K562 (cell line): ENCODE data around the gene SAMD10. TPM values are rescaled to one million over a fixed set of nuclear protein-coding genes. Genes with fewer than 3 reads are reported as not detected.

Source experiments
- ATAC-seq: fragments of 200-7000 bp; cut with Tn5 transposase; 3 replicates; pipeline ENCODE4 v1.9.1; 2020; ENCODE audit warnings: moderate library complexity
- BruUV-seq: library from RNA; stranded (reverse); fragments of 400-500 nt; replicated peaks from 2 replicates; lab custom pipeline; 2021; lab: Mats Ljungman, UMichigan
- CTCF ChIA-PET: fragments of 300-600 bp; formaldehyde crosslinking; extraction: SDS; loops from one replicate; lab custom pipeline; 2021; ENCODE audit warnings: low intra/inter-chr PET ratio; lab: Yijun Ruan, JAX
- POLR2A ChIA-PET: fragments of 300-600, 350-650 bp; sonication (Branson Sonifier 250); formaldehyde crosslinking; extraction: SDS; loops from one replicate; lab custom pipeline; 2021; ENCODE audit warnings: antibody characterized with exemption, inconsistent platforms; lab: Yijun Ruan, JAX
- DNase-seq, 4 experiments: peaks; one replicate each; pipeline versions ENCODE4 v3.0.0 to v3.0.0-alpha.2; 2011 to 2018; ENCODE audit warnings: low spot score in 3 of 4, mixed read lengths in 3 of 4; ENCODE audit errors: extremely low read depth in 1 of 4
- FAIRE-seq: peaks from 2 replicates; lab custom pipeline; 2011; peaks lifted over from hg19 to GRCh38; lab: Jason Lieb, UNC
- H2AFZ ChIP-seq: 2 replicates; pipeline ENCODE4 v1.6.0; 2011; ENCODE audit warnings: low read depth, low read length, control low read depth, inconsistent platforms
- H3K27ac ChIP-seq: fragments of 200-600 bp; 3 replicates; pipeline ENCODE4 v1.8.0; 2011; ENCODE audit warnings: low read depth, mild to moderate bottlenecking, control low read depth, inconsistent platforms, low read length, moderate library complexity, mixed read lengths; ENCODE audit errors: extremely low read depth
- H3K27me3 ChIP-seq, 2 experiments: fragments of 300-600 bp in 1 of 2; 2 replicates in 1 of 2; 3 replicates in 1 of 2; pipeline versions ENCODE4 v1.6.0 to v1.8.0; 2011; ENCODE audit warnings: inconsistent platforms in 2 of 2, low read length in 2 of 2, mild to moderate bottlenecking in 1 of 2, mixed read lengths in 1 of 2, moderate library complexity in 1 of 2; ENCODE audit not compliant: control insufficient read depth in 2 of 2, insufficient read depth in 2 of 2
- H3K36me3 ChIP-seq: fragments of 300-600 bp; 3 replicates; pipeline ENCODE4 v1.8.0; 2011; ENCODE audit warnings: mild to moderate bottlenecking, low read length, inconsistent platforms; ENCODE audit not compliant: control insufficient read depth, insufficient read depth
- H3K4me1 ChIP-seq, 2 experiments: fragments of 200-600 bp in 1 of 2; replicated peaks in 1 of 2; 2 replicates in 1 of 2; 3 replicates in 1 of 2; pipeline versions ENCODE4 v1.5.1 to v1.8.0; 2011; ENCODE audit warnings: inconsistent platforms in 2 of 2, low read length in 2 of 2, mild to moderate bottlenecking in 1 of 2, mixed read lengths in 1 of 2, moderate library complexity in 1 of 2; ENCODE audit not compliant: control insufficient read depth in 2 of 2, insufficient read depth in 2 of 2
- H3K4me2 ChIP-seq: 2 replicates; pipeline ENCODE4 v1.6.1; 2011; ENCODE audit warnings: low read length, control low read depth, inconsistent platforms, mixed read lengths; ENCODE audit not compliant: insufficient read depth
- H3K4me3 ChIP-seq: fragments of 200-600 bp; sonication (generic), shearing (Covaris generic); 2 replicates; pipeline ENCODE4 v1.5.1; 2016; ENCODE audit warnings: control low read depth, inconsistent platforms
- H3K79me2 ChIP-seq: fragments of 200-600 bp; 3 replicates; pipeline ENCODE4 v1.8.0; 2011; ENCODE audit warnings: low read length, inconsistent platforms; ENCODE audit not compliant: control insufficient read depth, insufficient read depth
- H3K9ac ChIP-seq, 2 experiments: 2 replicates each; pipeline versions ENCODE4 v1.6.0 to v1.6.1; 2011; ENCODE audit warnings: low read depth in 2 of 2, low read length in 2 of 2, control low read depth in 1 of 2, inconsistent platforms in 1 of 2, mild to moderate bottlenecking in 1 of 2, mixed read lengths in 1 of 2; ENCODE audit not compliant: insufficient read depth in 1 of 2
- H3K9me1 ChIP-seq: one replicate; pipeline ENCODE4 v1.6.0; 2011; ENCODE audit warnings: inconsistent platforms, mild to moderate bottlenecking, low read length, moderate library complexity; ENCODE audit not compliant: control insufficient read depth, insufficient read depth
- H3K9me3 ChIP-seq: replicated peaks from 2 replicates; pipeline ENCODE4 v1.5.1; 2011; ENCODE audit warnings: low read depth, low read length, inconsistent platforms; ENCODE audit not compliant: control insufficient read depth, insufficient read depth
- H4K20me1 ChIP-seq: replicated peaks from 2 replicates; pipeline ENCODE4 v1.6.1; 2011; ENCODE audit warnings: low read length, inconsistent platforms, mixed read lengths; ENCODE audit not compliant: control insufficient read depth, insufficient read depth
- CREB3L1 ChIP-seq: fragments of 450-650 bp; IDR thresholded peaks from 2 replicates; pipeline ENCODE4 v1.6.1; 2014; ENCODE audit warnings: low read depth, mild to moderate bottlenecking, moderate library complexity, borderline replicate concordance
- CTCF ChIP-seq, 3 experiments: IDR thresholded peaks in 2 of 3; conservative IDR thresholded peaks in 1 of 3; 2 replicates each; pipeline ENCODE4 v1.5.1; 2011 to 2012; ENCODE audit warnings: low read length in 3 of 3, mild to moderate bottlenecking in 3 of 3, control low read depth in 2 of 3, improper control_type of control experiment in 1 of 3, inconsistent platforms in 1 of 3, low read depth in 1 of 3, mixed read lengths in 1 of 3, moderate library complexity in 1 of 3; ENCODE audit not compliant: insufficient read depth in 2 of 3
- JUND ChIP-seq, 2 experiments: IDR thresholded peaks; 2 replicates in 1 of 2; 3 replicates in 1 of 2; pipeline ENCODE4 v1.6.1; 2011; ENCODE audit warnings: borderline replicate concordance in 2 of 2, low read depth in 2 of 2, low read length in 2 of 2, improper control_type of control experiment in 1 of 2, missing biosample characterization in 1 of 2, missing genetic modification characterization in 1 of 2, missing genetic modification reagents in 1 of 2
- NCOA6 ChIP-seq: fragments of 450-650 bp; IDR thresholded peaks from 2 replicates; pipeline ENCODE4 v1.6.1; 2017; ENCODE audit warnings: mild to moderate bottlenecking
- NFE2 ChIP-seq: IDR thresholded peaks from 2 replicates; pipeline ENCODE4 v1.6.1; 2014; ENCODE audit warnings: antibody characterized with exemption, low read depth
- PHTF2 ChIP-seq: fragments of 250-450 bp; sonication (Bioruptor Pico); IDR thresholded peaks from 2 replicates; pipeline ENCODE4 v1.5.0; 2021; ENCODE audit warnings: mild to moderate bottlenecking
- SMC3 ChIP-seq: conservative IDR thresholded peaks from 2 replicates; pipeline ENCODE4 v1.6.1; 2011; ENCODE audit warnings: low read depth, low read length, improper control_type of control experiment; ENCODE audit not compliant: insufficient read depth
- SNAPC5 ChIP-seq: fragments of 250-450 bp; sonication (Bioruptor Pico); IDR thresholded peaks from 2 replicates; pipeline ENCODE4 v1.8.0; 2021; ENCODE audit warnings: moderate library complexity, mild to moderate bottlenecking, inconsistent platforms
- THRAP3 ChIP-seq: fragments of 450-650 bp; IDR thresholded peaks from 2 replicates; pipeline ENCODE4 v1.6.1; 2016; ENCODE audit warnings: mild to moderate bottlenecking, inconsistent platforms, borderline replicate concordance
- USF1 ChIP-seq: sonication (generic); formaldehyde crosslinking; IDR thresholded peaks from 2 replicates; pipeline ENCODE4 v1.9.0; 2022; ENCODE audit warnings: mild to moderate bottlenecking, missing genetic modification reagents
- ZFPM2 ChIP-seq: fragments of 250-450 bp; sonication (Bioruptor Pico); IDR thresholded peaks from 2 replicates; pipeline ENCODE4 v1.5.1; 2022; ENCODE audit warnings: mild to moderate bottlenecking
- ZNF316 ChIP-seq: fragments of 450-650 bp; IDR thresholded peaks from 2 replicates; pipeline ENCODE4 v1.6.1; 2016
- ZNF609 ChIP-seq: sonication (generic); formaldehyde crosslinking; IDR thresholded peaks from 2 replicates; pipeline ENCODE4 v1.8.1; 2023; ENCODE audit warnings: missing genetic modification reagents, mild to moderate bottlenecking, borderline replicate concordance
- ZNF785 ChIP-seq: fragments of 250-450 bp; sonication (Bioruptor Pico); IDR thresholded peaks from 2 replicates; pipeline ENCODE4 v1.4.0; 2020; ENCODE audit warnings: mild to moderate bottlenecking
- WGBS: fragments of 100-300 bp; shearing (Covaris generic); methylation state at CpG from one replicate; pipeline ENCODE4 v1.1.6; 2016; ENCODE audit warnings: low coverage, mixed read lengths; ENCODE audit not compliant: insufficient coverage; ENCODE audit errors: missing lambda C conversion rate; 5-methylcytosine and 5-hydroxymethylcytosine counted together
- in situ Hi-C: fragments of 300-500 bp; cut with MboI; formaldehyde crosslinking; loops from 4 replicates; pipeline ENCODE4 v1.15.0; 2018; ENCODE audit warnings: inconsistent platforms, mixed read lengths
- intact Hi-C: fragments of 100-400 bp; cut with micrococcal nuclease; formaldehyde crosslinking; loops from 2 replicates; pipeline ENCODE4 v1.14.2; 2022
- polyA plus RNA-seq, 8 experiments: library from polyadenylated mRNA; depleted of rRNA in 4 of 8; stranded (reverse) in 5 of 8; unstranded in 3 of 8; fragments of >200 nt; fragmentation: Nextera tagmentation in 2 of 8; fragmentation: Illumina TruSeq in 1 of 8; extraction: Ambion mirVana in 2 of 8; extraction: Trizol in 1 of 8; gene quantifications; 2 replicates each; pipeline versions ENCODE4 v1.2.1 to v1.2.3, GENCODE V29; 2011 to 2014; ENCODE audit warnings: inconsistent platforms in 1 of 8, missing spikeins in 1 of 8
- total RNA-seq, 7 experiments: library from RNA; depleted of rRNA in 6 of 7; stranded (reverse); fragments of >200 nt in 6 of 7; fragmentation: Illumina TruSeq in 2 of 7; extraction: Trizol in 2 of 7; gene quantifications; 2 replicates each; pipeline versions ENCODE4 v1.2.1 to v1.2.3, GENCODE V29; 2011 to 2021; ENCODE audit warnings: low replicate concordance in 1 of 7

SAMD10 gene
- total and polyA plus RNA-seq, 9 of the 15 experiments (the other 6 are each of a cell fraction or from before 2014, with no cell fraction given) = 0.37 to 15.2 (median 4.8) TPM

GRCh38 chr20:63964412-63964811 lies 15.0 kb downstream of the SAMD10 start:
- FAIRE-seq = no peak
- ChIA-PET POLR2A (no interaction called here), CTCF (no interaction called here)
- H3K9me3 ChIP-seq = no peaks in the 10 kb centered on the region
- H3K4me2 ChIP-seq = no peak overlapping the region
- in situ Hi-C loops = no loop called here
- peaks cover 21% of the 10 kb centered on the region for H3K79me2 ChIP-seq
- peaks cover 71% of the 10 kb centered on the region; the same call in 2 of the 3 replicates for H3K36me3 ChIP-seq
- H3K9me1 ChIP-seq = no peaks in the 10 kb centered on the region
- H4K20me1 ChIP-seq = no peaks in the 10 kb centered on the region
- DNase-seq = no peak
- H3K4me1 ChIP-seq = peaks cover 7 to 52% of the 10 kb centered on the region in 2 experiments; a peak in 4 of 5 replicates
- ATAC-seq = no peak
- intact Hi-C loops = no loop called here
- WGBS = 97% methylated on average over 12 of the region's 16 CpGs
- H2AFZ ChIP-seq = no peak overlapping the region
- no peak overlapping the region for H3K4me3 ChIP-seq
- peak overlapping the region in 1 of 2 experiments; percentile 17; a peak in 1 of 4 replicates for H3K9ac ChIP-seq
- H3K27me3 ChIP-seq = no peaks in the 10 kb centered on the region
- BruUV-seq = no TSS peak
- H3K27ac ChIP-seq = no peak overlapping the region
- TF ChIP-seq ZNF316 = no peak
- TF ChIP-seq ZNF785 (CRISPR knock-in tag) = no peak
- TF ChIP-seq PHTF2 (CRISPR knock-in tag) = no peak
- no peak for TF ChIP-seq ZFPM2 (CRISPR knock-in tag)
- no peak for TF ChIP-seq CTCF (IDR thresholded peaks at IDR 0.05 in 2 of 3, conservative IDR thresholded peaks at IDR 0.05 in 1 of 3; ENCODE audit: insufficient read depth in 2 of 3, low read depth in 1 of 3, low read length in 3 of 3)
- no peak for TF ChIP-seq NCOA6
- no peak for TF ChIP-seq NFE2
- TF ChIP-seq THRAP3 = no peak
- TF ChIP-seq SMC3 = no peak
- TF ChIP-seq CREB3L1 = no peak
- TF ChIP-seq USF1 (CRISPR knock-in tag) = no peak
- TF ChIP-seq ZNF609 (CRISPR knock-in tag) = no peak
- TF ChIP-seq SNAPC5 (CRISPR knock-in tag) = no peak
- TF ChIP-seq JUND (IDR thresholded peaks at IDR 0.05; ENCODE audit: borderline replicate concordance, low read depth, low read length) = no peak
- no peak for TF ChIP-seq JUND (tag; IDR thresholded peaks at IDR 0.05; ENCODE audit: borderline replicate concordance, low read depth, low read length)
